ENCODE results near the gene L1CAM.

GRCh38 chrX:153933748-153934147 is 47.8 kb upstream of the L1CAM start:
- TF ChIP-seq GATA3 (IDR thresholded peaks at IDR 0.05; ENCODE audit: low read depth, low read length) (no peak), GATA2 (IDR thresholded peaks at IDR 0.05; ENCODE audit: low read depth, low read length) (no peak)

All from SH-SY5Y (cell line).